Measurements from ENCODE around the gene DLX3.

- no peak for TF ChIP-seq CTCF (IDR thresholded peaks at IDR 0.05; ENCODE audit: low read depth, low read length, missing input control)
- TF ChIP-seq, protein P1, sequence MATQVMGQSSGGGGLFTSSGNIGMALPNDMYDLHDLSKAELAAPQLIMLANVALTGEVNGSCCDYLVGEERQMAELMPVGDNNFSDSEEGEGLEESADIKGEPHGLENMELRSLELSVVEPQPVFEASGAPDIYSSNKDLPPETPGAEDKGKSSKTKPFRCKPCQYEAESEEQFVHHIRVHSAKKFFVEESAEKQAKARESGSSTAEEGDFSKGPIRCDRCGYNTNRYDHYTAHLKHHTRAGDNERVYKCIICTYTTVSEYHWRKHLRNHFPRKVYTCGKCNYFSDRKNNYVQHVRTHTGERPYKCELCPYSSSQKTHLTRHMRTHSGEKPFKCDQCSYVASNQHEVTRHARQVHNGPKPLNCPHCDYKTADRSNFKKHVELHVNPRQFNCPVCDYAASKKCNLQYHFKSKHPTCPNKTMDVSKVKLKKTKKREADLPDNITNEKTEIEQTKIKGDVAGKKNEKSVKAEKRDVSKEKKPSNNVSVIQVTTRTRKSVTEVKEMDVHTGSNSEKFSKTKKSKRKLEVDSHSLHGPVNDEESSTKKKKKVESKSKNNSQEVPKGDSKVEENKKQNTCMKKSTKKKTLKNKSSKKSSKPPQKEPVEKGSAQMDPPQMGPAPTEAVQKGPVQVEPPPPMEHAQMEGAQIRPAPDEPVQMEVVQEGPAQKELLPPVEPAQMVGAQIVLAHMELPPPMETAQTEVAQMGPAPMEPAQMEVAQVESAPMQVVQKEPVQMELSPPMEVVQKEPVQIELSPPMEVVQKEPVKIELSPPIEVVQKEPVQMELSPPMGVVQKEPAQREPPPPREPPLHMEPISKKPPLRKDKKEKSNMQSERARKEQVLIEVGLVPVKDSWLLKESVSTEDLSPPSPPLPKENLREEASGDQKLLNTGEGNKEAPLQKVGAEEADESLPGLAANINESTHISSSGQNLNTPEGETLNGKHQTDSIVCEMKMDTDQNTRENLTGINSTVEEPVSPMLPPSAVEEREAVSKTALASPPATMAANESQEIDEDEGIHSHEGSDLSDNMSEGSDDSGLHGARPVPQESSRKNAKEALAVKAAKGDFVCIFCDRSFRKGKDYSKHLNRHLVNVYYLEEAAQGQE (IDR thresholded peaks at IDR 0.05), result no peak
- TF ChIP-seq JUND (IDR thresholded peaks at IDR 0.05), result no peak
- no peak for TF ChIP-seq RAD21 (IDR thresholded peaks at IDR 0.05)
These were observed 49.5 kb upstream of the DLX3 start for GRCh38 chr17:50044483-50044882.
